Neural progenitor cell (in vitro differentiated cells): Measurements from ENCODE around the gene MRPL18. TPM values are rescaled to one million over a fixed set of nuclear protein-coding genes. Genes with fewer than 3 reads are reported as not detected.
A peak's percentile ranks its signal among the peaks of the same experiment; 100 is the strongest.

Experiments
- DNase-seq: peaks from one replicate; pipeline ENCODE4 v3.0.0-alpha.2; 2016; ENCODE audit warnings: low spot score
- H2AFZ ChIP-seq: fragments of 200-600 bp; sonication (generic); replicated peaks from 2 replicates; pipeline ENCODE4 v1.6.1; 2016; ENCODE audit warnings: antibody characterized with exemption
- H3F3A ChIP-seq: fragments of 200-600 bp; sonication (generic); 2 replicates; pipeline ENCODE4 v1.6.1; 2016; ENCODE audit warnings: antibody characterized with exemption, low read depth
- H3K27ac ChIP-seq: fragments of 200-600 bp; sonication (generic); 2 replicates; pipeline ENCODE4 v1.5.1; 2016; ENCODE audit warnings: mild to moderate bottlenecking
- H3K27me3 ChIP-seq: fragments of 200-600 bp; sonication (generic); 2 replicates; pipeline ENCODE4 v1.6.1; 2016; ENCODE audit warnings: mild to moderate bottlenecking, moderate library complexity
- H3K36me3 ChIP-seq: fragments of 200-600 bp; sonication (generic); 2 replicates; pipeline ENCODE4 v1.5.1; 2016
- H3K4me1 ChIP-seq: fragments of 200-600 bp; sonication (generic); 2 replicates; pipeline ENCODE4 v1.6.1; 2016; ENCODE audit warnings: mixed run types
- H3K4me2 ChIP-seq: fragments of 200-600 bp; sonication (generic); 2 replicates; pipeline ENCODE4 v1.6.1; 2016
- H3K4me3 ChIP-seq: fragments of 200-600 bp; sonication (generic); 2 replicates; pipeline ENCODE4 v1.5.1; 2016
- H3K79me2 ChIP-seq: fragments of 200-600 bp; sonication (generic); 2 replicates; pipeline ENCODE4 v1.6.1; 2016; ENCODE audit warnings: low read depth
- H3K9ac ChIP-seq: fragments of 200-600 bp; sonication (generic); 2 replicates; pipeline ENCODE4 v1.6.1; 2016
- H3K9me3 ChIP-seq: fragments of 200-600 bp; sonication (generic); 2 replicates; pipeline ENCODE4 v1.5.1; 2016; ENCODE audit warnings: low read depth
- H4K20me1 ChIP-seq: fragments of 200-600 bp; sonication (generic); 2 replicates; pipeline ENCODE4 v1.6.1; 2016; ENCODE audit warnings: low read depth
- H3K27ac Mint-ChIP-seq: 3 replicates; pipeline ENCODE4 v1.8.0; 2021; ENCODE audit warnings: mixed read lengths
- H3K27me3 Mint-ChIP-seq: 2 replicates; pipeline ENCODE4 v1.8.0; 2022; ENCODE audit warnings: low read depth, mild to moderate bottlenecking, inconsistent platforms, moderate library complexity, mixed read lengths; ENCODE audit not compliant: insufficient read depth
- H3K36me3 Mint-ChIP-seq: 3 replicates; pipeline ENCODE4 v1.8.0; 2021; ENCODE audit warnings: mixed read lengths
- H3K4me1 Mint-ChIP-seq: 3 replicates; pipeline ENCODE4 v1.8.0; 2021; ENCODE audit warnings: mixed read lengths
- H3K4me3 Mint-ChIP-seq: 3 replicates; pipeline ENCODE4 v1.8.0; 2021; ENCODE audit warnings: mild to moderate bottlenecking, moderate library complexity, mixed read lengths
- H3K9me3 Mint-ChIP-seq: 3 replicates; pipeline ENCODE4 v1.8.0; 2020; ENCODE audit warnings: mixed read lengths
- CTCF ChIP-seq: fragments of 200-600 bp; sonication (generic); IDR thresholded peaks from 2 replicates; pipeline ENCODE4 v1.5.1; 2017; ENCODE audit warnings: antibody characterized with exemption, mild to moderate bottlenecking
- EZH2 ChIP-seq: fragments of 200-600 bp; sonication (generic); IDR thresholded peaks from 2 replicates; pipeline ENCODE4 v1.6.1; 2017; ENCODE audit warnings: antibody characterized with exemption, mild to moderate bottlenecking, moderate library complexity
- EZH2phosphoT487 ChIP-seq: fragments of 200-600 bp; sonication (generic); IDR thresholded peaks from 2 replicates; pipeline ENCODE4 v1.6.1; 2017; ENCODE audit warnings: antibody characterized with exemption
- total RNA-seq: library from RNA; depleted of rRNA; stranded (reverse); fragments of >200 nt; gene quantifications from 2 replicates; pipeline ENCODE4 v1.2.3, GENCODE V29; 2015; ENCODE audit warnings: low replicate concordance

The MRPL18 gene
- total RNA-seq, 1 donor from 2014 or later, result 69.1 TPM

GRCh38 chr6:159837511-159837910, 47.2 kb downstream of the MRPL18 start:
- no peaks in the 10 kb centered on the region for H3K9me3 ChIP-seq
- no peaks in the 10 kb centered on the region for H3K27me3 ChIP-seq
- no peaks in the 10 kb centered on the region for H3K79me2 ChIP-seq
- no peaks in the 10 kb centered on the region for H4K20me1 ChIP-seq
- no peak overlapping the region for H3K27ac ChIP-seq
- H2AFZ ChIP-seq, result no peak overlapping the region
- no peak for DNase-seq
- Mint-ChIP-seq H3K9me3 (no peaks in the 10 kb centered on the region), H3K4me3 (no peak overlapping the region), H3K27ac (no peak overlapping the region), H3K27me3 (peaks cover 5% of the 10 kb centered on the region), H3K36me3 (no peaks in the 10 kb centered on the region), H3K4me1 (no peaks in the 10 kb centered on the region)
- no peaks in the 10 kb centered on the region for H3F3A ChIP-seq
- TF ChIP-seq EZH2, result no peak
- TF ChIP-seq EZH2phosphoT487, result no peak
- TF ChIP-seq CTCF, result no peak
- no peaks in the 10 kb centered on the region for H3K36me3 ChIP-seq
- H3K4me1 ChIP-seq, result no peaks in the 10 kb centered on the region
- H3K4me3 ChIP-seq, result no peak overlapping the region
- H3K9ac ChIP-seq, result no peak overlapping the region
- no peak overlapping the region for H3K4me2 ChIP-seq

GRCh38 chr6:159838020-159838744, 47.9 kb downstream of the MRPL18 start:
- no peaks in the 10 kb centered on the region for H3K9me3 ChIP-seq
- H2AFZ ChIP-seq, result no peak overlapping the region
- peaks cover 5% of the 10 kb centered on the region for H3K27me3 Mint-ChIP-seq
- H3K27ac Mint-ChIP-seq, result no peak overlapping the region
- no peak for TF ChIP-seq CTCF
- TF ChIP-seq EZH2phosphoT487, result no peak
- TF ChIP-seq EZH2, result no peak
- no peaks in the 10 kb centered on the region for H3K36me3 ChIP-seq
- no peaks in the 10 kb centered on the region for H4K20me1 ChIP-seq
- H3K9me3 Mint-ChIP-seq, result no peaks in the 10 kb centered on the region
- no peaks in the 10 kb centered on the region for H3K79me2 ChIP-seq
- no peak overlapping the region for H3K4me2 ChIP-seq
- H3K4me3 Mint-ChIP-seq, result no peak overlapping the region
- DNase-seq, result no peak
- H3F3A ChIP-seq, result no peaks in the 10 kb centered on the region
- no peak overlapping the region for H3K4me3 ChIP-seq
- no peak overlapping the region for H3K9ac ChIP-seq
- no peaks in the 10 kb centered on the region for H3K27me3 ChIP-seq
- H3K4me1 Mint-ChIP-seq, result no peaks in the 10 kb centered on the region
- no peaks in the 10 kb centered on the region for H3K4me1 ChIP-seq
- H3K27ac ChIP-seq, result no peak overlapping the region
- no peaks in the 10 kb centered on the region for H3K36me3 Mint-ChIP-seq

GRCh38 chr6:159842035-159842434, 51.8 kb downstream of the MRPL18 start:
- H3K27ac ChIP-seq, result no peak overlapping the region
- no peaks in the 10 kb centered on the region for H3K27me3 ChIP-seq
- no peak overlapping the region for H3K4me3 ChIP-seq
- DNase-seq, result peak; percentile 28
- H3F3A ChIP-seq, result no peaks in the 10 kb centered on the region
- TF ChIP-seq EZH2 (no peak), CTCF (peak; percentile 49), EZH2phosphoT487 (no peak)
- no peaks in the 10 kb centered on the region for H4K20me1 ChIP-seq
- H3K9ac ChIP-seq, result no peak overlapping the region
- Mint-ChIP-seq H3K27me3 (peaks cover 9% of the 10 kb centered on the region), H3K36me3 (no peaks in the 10 kb centered on the region), H3K4me1 (no peaks in the 10 kb centered on the region), H3K27ac (no peak overlapping the region), H3K9me3 (no peaks in the 10 kb centered on the region), H3K4me3 (no peak overlapping the region)
- H3K9me3 ChIP-seq, result no peaks in the 10 kb centered on the region
- no peaks in the 10 kb centered on the region for H3K4me1 ChIP-seq
- H2AFZ ChIP-seq, result peak overlapping the region; percentile 17
- H3K36me3 ChIP-seq, result no peaks in the 10 kb centered on the region
- no peaks in the 10 kb centered on the region for H3K79me2 ChIP-seq
- no peak overlapping the region for H3K4me2 ChIP-seq
